SK-N-SH (cell line): ENCODE results near the gene POP5.

Experiments used
- GABPA ChIP-seq: IDR thresholded peaks from 2 replicates; pipeline ENCODE4 v1.4.0; 2012; ENCODE audit warnings: low read depth, mild to moderate bottlenecking
- POLR2AphosphoS5 ChIP-seq: IDR thresholded peaks from 2 replicates; pipeline ENCODE4 v1.6.1; 2012; ENCODE audit warnings: low read depth, low read length
- SMC3 ChIP-seq: IDR thresholded peaks from 2 replicates; pipeline ENCODE4 v1.6.1; 2012; ENCODE audit warnings: low read depth, low read length, improper control_type of control experiment
- TF ChIP-seq, protein P1 (sequence below): IDR thresholded peaks from 2 replicates; pipeline ENCODE4 v1.6.1; 2012; ENCODE audit warnings: mild to moderate bottlenecking, low read depth, low read length, moderate library complexity
- TF ChIP-seq, protein P2 (sequence below): fragments of 200-600 bp; sonication (generic); IDR thresholded peaks from 2 replicates; pipeline ENCODE4 v1.6.1; 2017; ENCODE audit warnings: antibody characterized with exemption, mild to moderate bottlenecking, moderate library complexity

DNA sequence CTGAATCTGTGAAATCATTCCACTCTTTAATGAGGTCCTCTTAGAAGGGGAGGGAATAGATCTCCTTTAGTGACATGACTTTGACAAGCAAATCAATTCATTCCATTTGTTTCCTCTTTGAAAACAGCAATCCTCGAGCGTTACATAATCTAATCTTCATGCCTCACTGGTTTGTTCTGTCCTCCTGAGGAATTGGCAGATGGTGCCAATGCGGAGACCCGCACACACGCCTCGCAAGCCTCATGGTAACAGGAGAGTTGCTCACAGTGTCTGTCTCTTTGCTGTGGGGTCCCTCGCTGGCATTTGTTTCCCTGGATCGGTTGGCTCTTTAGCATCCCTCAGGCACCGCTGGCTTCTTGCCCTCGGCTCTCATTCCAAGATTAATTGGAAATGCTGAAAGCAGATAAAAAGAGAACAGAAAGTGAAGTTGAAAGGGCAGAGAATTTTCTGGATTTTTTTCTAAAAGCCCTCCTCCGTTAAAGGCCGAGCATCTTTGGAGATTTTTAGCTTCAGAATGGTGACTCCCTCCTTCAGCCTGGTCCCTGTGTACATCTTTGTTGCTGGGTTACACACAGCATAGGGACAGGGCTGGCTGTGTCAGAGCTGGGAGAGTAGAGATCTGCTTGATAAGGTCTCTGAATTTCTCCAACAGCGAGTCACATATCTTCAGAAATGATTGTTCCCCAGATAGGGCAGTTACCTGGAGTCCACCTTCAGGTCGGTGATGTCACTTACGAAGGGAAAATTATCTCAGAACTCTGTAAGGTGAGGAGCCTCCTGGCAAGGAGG lies 49.1 kb upstream of the POP5 start:
- TF ChIP-seq, protein P1, sequence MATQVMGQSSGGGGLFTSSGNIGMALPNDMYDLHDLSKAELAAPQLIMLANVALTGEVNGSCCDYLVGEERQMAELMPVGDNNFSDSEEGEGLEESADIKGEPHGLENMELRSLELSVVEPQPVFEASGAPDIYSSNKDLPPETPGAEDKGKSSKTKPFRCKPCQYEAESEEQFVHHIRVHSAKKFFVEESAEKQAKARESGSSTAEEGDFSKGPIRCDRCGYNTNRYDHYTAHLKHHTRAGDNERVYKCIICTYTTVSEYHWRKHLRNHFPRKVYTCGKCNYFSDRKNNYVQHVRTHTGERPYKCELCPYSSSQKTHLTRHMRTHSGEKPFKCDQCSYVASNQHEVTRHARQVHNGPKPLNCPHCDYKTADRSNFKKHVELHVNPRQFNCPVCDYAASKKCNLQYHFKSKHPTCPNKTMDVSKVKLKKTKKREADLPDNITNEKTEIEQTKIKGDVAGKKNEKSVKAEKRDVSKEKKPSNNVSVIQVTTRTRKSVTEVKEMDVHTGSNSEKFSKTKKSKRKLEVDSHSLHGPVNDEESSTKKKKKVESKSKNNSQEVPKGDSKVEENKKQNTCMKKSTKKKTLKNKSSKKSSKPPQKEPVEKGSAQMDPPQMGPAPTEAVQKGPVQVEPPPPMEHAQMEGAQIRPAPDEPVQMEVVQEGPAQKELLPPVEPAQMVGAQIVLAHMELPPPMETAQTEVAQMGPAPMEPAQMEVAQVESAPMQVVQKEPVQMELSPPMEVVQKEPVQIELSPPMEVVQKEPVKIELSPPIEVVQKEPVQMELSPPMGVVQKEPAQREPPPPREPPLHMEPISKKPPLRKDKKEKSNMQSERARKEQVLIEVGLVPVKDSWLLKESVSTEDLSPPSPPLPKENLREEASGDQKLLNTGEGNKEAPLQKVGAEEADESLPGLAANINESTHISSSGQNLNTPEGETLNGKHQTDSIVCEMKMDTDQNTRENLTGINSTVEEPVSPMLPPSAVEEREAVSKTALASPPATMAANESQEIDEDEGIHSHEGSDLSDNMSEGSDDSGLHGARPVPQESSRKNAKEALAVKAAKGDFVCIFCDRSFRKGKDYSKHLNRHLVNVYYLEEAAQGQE, result no peak
- TF ChIP-seq, protein P2, sequence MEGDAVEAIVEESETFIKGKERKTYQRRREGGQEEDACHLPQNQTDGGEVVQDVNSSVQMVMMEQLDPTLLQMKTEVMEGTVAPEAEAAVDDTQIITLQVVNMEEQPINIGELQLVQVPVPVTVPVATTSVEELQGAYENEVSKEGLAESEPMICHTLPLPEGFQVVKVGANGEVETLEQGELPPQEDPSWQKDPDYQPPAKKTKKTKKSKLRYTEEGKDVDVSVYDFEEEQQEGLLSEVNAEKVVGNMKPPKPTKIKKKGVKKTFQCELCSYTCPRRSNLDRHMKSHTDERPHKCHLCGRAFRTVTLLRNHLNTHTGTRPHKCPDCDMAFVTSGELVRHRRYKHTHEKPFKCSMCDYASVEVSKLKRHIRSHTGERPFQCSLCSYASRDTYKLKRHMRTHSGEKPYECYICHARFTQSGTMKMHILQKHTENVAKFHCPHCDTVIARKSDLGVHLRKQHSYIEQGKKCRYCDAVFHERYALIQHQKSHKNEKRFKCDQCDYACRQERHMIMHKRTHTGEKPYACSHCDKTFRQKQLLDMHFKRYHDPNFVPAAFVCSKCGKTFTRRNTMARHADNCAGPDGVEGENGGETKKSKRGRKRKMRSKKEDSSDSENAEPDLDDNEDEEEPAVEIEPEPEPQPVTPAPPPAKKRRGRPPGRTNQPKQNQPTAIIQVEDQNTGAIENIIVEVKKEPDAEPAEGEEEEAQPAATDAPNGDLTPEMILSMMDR, result no peak
- TF ChIP-seq POLR2AphosphoS5, result no peak
- TF ChIP-seq GABPA, result no peak
- no peak for TF ChIP-seq SMC3
